ENCODE data around the gene NPFF.

The NPFF gene

GRCh38 chr12:53502983-53503728 lies 4.1 kb downstream of the NPFF start:
- Histone ChIP-seq H3K4me1 (ENCODE audit: control insufficient read depth, insufficient read depth, low read length, poor library complexity, severe bottlenecking) (peaks cover 15% of the 10 kb centered on the region), H3K36me3 (ENCODE audit: control insufficient read depth, insufficient read depth, low read length) (peaks cover 52% of the 10 kb centered on the region), H3K9me3 (ENCODE audit: control insufficient read depth, low read length) (no peaks in the 10 kb centered on the region), H3K4me3 (ENCODE audit: extremely low read depth, insufficient read depth, low read length, poor library complexity, severe bottlenecking) (no peak overlapping the region), H3K27ac (ENCODE audit: low read depth, low read length, severe bottlenecking) (no peak overlapping the region)
- 94 to 97% methylated on average over 5 to 6 of the region's 10 CpGs for WGBS, 2 experiments (ENCODE audit: insufficient coverage in 2 of 2)

DNA sequence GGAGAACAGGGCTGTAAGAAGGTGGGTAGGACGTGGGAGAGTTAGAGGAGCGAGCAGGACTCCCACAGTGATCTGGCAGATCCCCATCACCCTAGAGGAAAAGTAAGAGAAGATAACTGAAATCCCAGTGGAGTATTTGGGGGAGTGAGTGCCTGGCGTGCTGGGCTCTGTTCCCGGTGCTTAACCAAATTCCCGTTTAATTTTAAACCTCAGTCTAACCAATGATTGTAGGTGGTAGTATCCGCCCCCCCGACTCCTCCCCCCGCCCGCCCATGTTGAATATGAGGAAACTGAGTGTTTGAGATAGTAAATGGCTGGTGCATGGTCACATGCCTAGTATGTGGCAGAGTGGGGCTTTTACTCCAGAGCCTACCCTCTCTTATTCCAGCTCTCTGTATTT lies 5.0 kb downstream of the NPFF start:
- H3K36me3 ChIP-seq (ENCODE audit: control insufficient read depth, insufficient read depth, low read length), result peaks cover 48% of the 10 kb centered on the region
- no peaks in the 10 kb centered on the region for H3K9me3 ChIP-seq (ENCODE audit: control insufficient read depth, low read length)
- H3K4me3 ChIP-seq (ENCODE audit: extremely low read depth, insufficient read depth, low read length, poor library complexity, severe bottlenecking), result peak overlapping the region; percentile 60
- peaks cover 15% of the 10 kb centered on the region for H3K4me1 ChIP-seq (ENCODE audit: control insufficient read depth, insufficient read depth, low read length, poor library complexity, severe bottlenecking)
- H3K27ac ChIP-seq (ENCODE audit: low read depth, low read length, severe bottlenecking), result no peak overlapping the region
- WGBS, 2 experiments (ENCODE audit: insufficient coverage in 2 of 2), result 93 to 95% methylated on average over 2 to 4 of the region's 9 CpGs

- peaks cover 15% of the 10 kb centered on the region for H3K4me1 ChIP-seq (ENCODE audit: control insufficient read depth, insufficient read depth, low read length, poor library complexity, severe bottlenecking)
- no peaks in the 10 kb centered on the region for H3K9me3 ChIP-seq (ENCODE audit: control insufficient read depth, low read length)
- H3K36me3 ChIP-seq (ENCODE audit: control insufficient read depth, insufficient read depth, low read length), result peaks cover 44% of the 10 kb centered on the region
- peak overlapping the region; percentile 99 for H3K27ac ChIP-seq (ENCODE audit: low read depth, low read length, severe bottlenecking)
- WGBS, 2 experiments (ENCODE audit: insufficient coverage in 2 of 2), result 80% methylated on average over 10 of the region's 10 CpGs
- H3K4me3 ChIP-seq (ENCODE audit: extremely low read depth, insufficient read depth, low read length, poor library complexity, severe bottlenecking), result peak overlapping the region; percentile 60
Observed at GRCh38 chr12:53501615-53502181, 5.6 kb downstream of the NPFF start.

DNA sequence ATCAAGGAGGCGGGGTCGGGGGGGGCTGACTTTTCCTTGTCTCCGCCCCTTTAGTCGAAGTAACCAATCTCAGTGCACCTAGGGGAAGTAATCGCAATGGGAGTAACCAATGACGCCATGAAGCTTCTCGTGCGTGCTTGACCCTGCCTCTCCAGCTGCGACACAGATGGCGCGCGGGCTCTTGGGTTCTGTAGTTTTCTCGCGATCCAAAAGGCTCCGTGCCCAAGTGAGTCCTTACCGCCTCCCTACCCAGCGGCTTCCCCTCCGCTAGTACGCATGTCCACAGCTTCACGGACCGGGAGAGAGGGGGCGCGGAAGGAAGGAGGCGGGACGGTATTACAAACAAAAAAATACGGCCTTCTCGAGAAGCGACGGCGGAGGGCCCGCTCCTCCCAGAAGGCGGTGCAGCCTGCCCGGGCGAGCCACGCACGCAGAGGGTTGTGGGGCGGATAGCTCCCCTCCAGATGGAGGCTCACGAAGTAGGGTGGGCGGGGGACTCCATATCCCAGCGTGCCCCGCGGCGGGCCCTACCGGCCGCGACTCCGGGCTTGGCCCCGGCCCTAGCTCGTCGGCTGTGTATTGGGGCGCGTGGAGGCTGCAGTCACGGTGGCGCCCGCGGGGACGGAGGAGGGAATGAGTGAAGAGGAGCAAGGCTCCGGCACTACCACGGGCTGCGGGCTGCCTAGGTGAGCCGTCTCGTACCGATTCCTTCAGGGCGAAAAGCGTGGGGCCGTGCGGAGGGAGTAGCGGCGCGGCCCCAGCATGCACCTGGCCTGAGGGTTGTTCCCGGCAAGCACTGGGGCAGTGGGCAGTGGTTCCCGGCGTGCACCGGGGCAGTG lies 6.3 kb downstream of the NPFF start, which contains the start of gene TARBP2:
Gene TARBP2 (plus strand): TSS at position 508 of the 839 bp plus-strand sequence. CDS start 126 bp downstream, at position 634.
- Histone ChIP-seq H3K27ac (ENCODE audit: low read depth, low read length, severe bottlenecking) (peak within 1 kb of the TSS; percentile 99), H3K36me3 (ENCODE audit: control insufficient read depth, insufficient read depth, low read length) (peaks cover 37% of the 10 kb centered on the region), H3K9me3 (ENCODE audit: control insufficient read depth, low read length) (no peaks in the 10 kb centered on the region), H3K4me3 (ENCODE audit: extremely low read depth, insufficient read depth, low read length, poor library complexity, severe bottlenecking) (peak within 1 kb of the TSS; percentile 60), H3K4me1 (ENCODE audit: control insufficient read depth, insufficient read depth, low read length, poor library complexity, severe bottlenecking) (peaks cover 19% of the 10 kb centered on the region)
- 0% methylated on average over 28 to 50 of the region's 74 CpGs for WGBS, 2 experiments (ENCODE audit: insufficient coverage in 2 of 2)

GRCh38 chr12:53500142-53500775 lies 7.0 kb downstream of the NPFF start:
- peak overlapping the region; percentile 60 for H3K4me3 ChIP-seq (ENCODE audit: extremely low read depth, insufficient read depth, low read length, poor library complexity, severe bottlenecking)
- H3K36me3 ChIP-seq (ENCODE audit: control insufficient read depth, insufficient read depth, low read length), result peaks cover 34% of the 10 kb centered on the region
- H3K4me1 ChIP-seq (ENCODE audit: control insufficient read depth, insufficient read depth, low read length, poor library complexity, severe bottlenecking), result peaks cover 24% of the 10 kb centered on the region
- peak overlapping the region; percentile 99 for H3K27ac ChIP-seq (ENCODE audit: low read depth, low read length, severe bottlenecking)
- no peaks in the 10 kb centered on the region for H3K9me3 ChIP-seq (ENCODE audit: control insufficient read depth, low read length)
- 9 to 28% methylated on average over 9 to 14 of the region's 17 CpGs for WGBS, 2 experiments (ENCODE audit: insufficient coverage in 2 of 2)

DNA sequence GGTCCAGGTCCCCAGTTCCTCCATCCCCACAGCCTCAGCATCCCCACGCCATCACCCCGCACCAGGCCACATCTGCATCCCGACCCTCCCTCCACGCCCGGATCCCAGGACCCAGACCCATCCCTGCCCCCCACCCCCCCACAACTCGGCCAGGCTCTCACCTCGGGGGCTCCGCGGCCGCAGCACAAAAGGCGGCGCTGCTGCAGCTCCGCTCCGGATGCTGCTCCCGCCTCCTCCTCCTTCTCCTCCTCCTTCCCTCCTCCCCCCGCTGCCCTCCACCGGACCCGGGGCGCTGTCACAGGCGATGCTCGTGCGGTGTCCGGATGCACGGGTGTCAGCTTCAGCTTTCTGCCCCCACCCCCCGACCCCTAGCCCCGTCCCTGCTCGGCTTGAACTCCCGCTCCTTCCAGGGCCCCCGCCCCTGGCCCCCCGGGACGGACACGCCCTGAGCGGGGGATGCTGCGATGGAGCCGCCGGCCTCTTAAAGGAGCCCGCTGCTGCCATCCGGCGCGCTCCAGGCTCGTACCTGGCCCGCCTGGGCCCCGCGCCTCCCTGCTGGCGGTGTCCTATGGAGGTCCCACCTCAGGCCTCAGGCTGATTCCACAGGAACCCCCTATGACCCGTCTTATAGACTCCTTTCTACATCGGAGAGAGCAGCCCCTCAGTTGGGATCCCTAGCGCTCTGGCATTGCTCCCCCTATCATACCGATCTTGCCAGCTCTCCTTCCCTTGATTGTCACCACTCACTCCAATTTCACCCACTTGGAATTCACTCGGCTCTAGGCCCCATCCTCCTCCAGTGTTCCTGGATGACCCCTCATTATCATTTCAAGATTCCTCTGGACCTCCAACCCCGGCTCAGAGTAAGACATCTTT lies 7.8 kb downstream of the NPFF start, which contains the start of gene MAP3K12:
Gene MAP3K12 (minus strand): TSS at position 193 of the 876 bp plus-strand sequence. CDS start 12,067 bp downstream, outside the sequence.
- WGBS, 2 experiments (ENCODE audit: insufficient coverage in 2 of 2), result 0 to 1% methylated on average over 21 to 34 of the region's 51 CpGs
- peak within 1 kb of the TSS; percentile 60 for H3K4me3 ChIP-seq (ENCODE audit: extremely low read depth, insufficient read depth, low read length, poor library complexity, severe bottlenecking)
- H3K36me3 ChIP-seq (ENCODE audit: control insufficient read depth, insufficient read depth, low read length), result peaks cover 27% of the 10 kb centered on the region
- peaks cover 24% of the 10 kb centered on the region for H3K4me1 ChIP-seq (ENCODE audit: control insufficient read depth, insufficient read depth, low read length, poor library complexity, severe bottlenecking)
- no peaks in the 10 kb centered on the region for H3K9me3 ChIP-seq (ENCODE audit: control insufficient read depth, low read length)
- H3K27ac ChIP-seq (ENCODE audit: low read depth, low read length, severe bottlenecking), result peak within 1 kb of the TSS; percentile 99

GRCh38 chr12:53498235-53498630 lies 9.1 kb downstream of the NPFF start:
- Histone ChIP-seq H3K36me3 (ENCODE audit: control insufficient read depth, insufficient read depth, low read length) (peaks cover 14% of the 10 kb centered on the region), H3K4me3 (ENCODE audit: extremely low read depth, insufficient read depth, low read length, poor library complexity, severe bottlenecking) (peak overlapping the region; percentile 60), H3K4me1 (ENCODE audit: control insufficient read depth, insufficient read depth, low read length, poor library complexity, severe bottlenecking) (peaks cover 36% of the 10 kb centered on the region), H3K27ac (ENCODE audit: low read depth, low read length, severe bottlenecking) (no peak overlapping the region), H3K9me3 (ENCODE audit: control insufficient read depth, low read length) (no peaks in the 10 kb centered on the region)
- WGBS, 2 experiments (ENCODE audit: insufficient coverage in 2 of 2), result 83 to 89% methylated on average over 2 of the region's 2 CpGs

DNA sequence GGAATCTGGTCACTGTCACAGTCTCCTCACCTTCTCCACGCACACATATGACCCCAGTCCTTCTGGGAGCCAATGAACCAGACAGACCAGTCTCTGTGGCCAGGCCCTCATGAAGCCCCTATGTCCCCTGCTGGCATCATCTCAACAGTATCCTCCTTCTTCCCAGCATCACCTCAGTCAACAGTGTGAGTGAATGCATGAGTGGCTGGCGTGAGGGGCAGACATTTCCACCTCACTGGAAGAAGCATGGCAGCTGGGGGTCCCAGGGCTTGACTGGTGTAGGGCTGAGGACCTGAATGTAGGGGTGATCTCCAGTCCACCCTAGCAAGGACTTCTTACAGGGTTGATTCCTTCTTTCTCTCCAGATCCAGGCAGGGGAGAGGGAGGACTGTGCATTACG lies 9.8 kb downstream of the NPFF start:
- no peaks in the 10 kb centered on the region for H3K9me3 ChIP-seq (ENCODE audit: control insufficient read depth, low read length)
- H3K4me3 ChIP-seq (ENCODE audit: extremely low read depth, insufficient read depth, low read length, poor library complexity, severe bottlenecking), result no peak overlapping the region
- H3K36me3 ChIP-seq (ENCODE audit: control insufficient read depth, insufficient read depth, low read length), result peaks cover 9% of the 10 kb centered on the region
- 100% methylated on average over 1 of the region's 3 CpGs for WGBS, 2 experiments (ENCODE audit: insufficient coverage in 2 of 2)
- H3K27ac ChIP-seq (ENCODE audit: low read depth, low read length, severe bottlenecking), result no peak overlapping the region
- H3K4me1 ChIP-seq (ENCODE audit: control insufficient read depth, insufficient read depth, low read length, poor library complexity, severe bottlenecking), result peaks cover 35% of the 10 kb centered on the region

DNA sequence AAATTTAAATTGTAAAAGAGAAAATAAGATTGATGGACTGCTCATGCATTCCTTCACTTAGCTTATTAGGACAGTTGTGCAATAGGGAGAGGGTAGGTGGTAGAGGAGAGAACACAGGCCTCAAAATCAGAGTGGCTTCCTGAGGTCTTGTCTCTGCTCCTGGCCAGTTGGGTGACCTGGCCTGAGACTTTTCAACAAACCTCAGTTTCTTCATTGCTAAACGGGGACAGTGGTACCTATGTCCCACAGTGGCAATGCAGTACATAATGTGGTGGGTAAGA lies 10.6 kb downstream of the NPFF start:
- Histone ChIP-seq H3K4me3 (ENCODE audit: extremely low read depth, insufficient read depth, low read length, poor library complexity, severe bottlenecking) (no peak overlapping the region), H3K9me3 (ENCODE audit: control insufficient read depth, low read length) (no peaks in the 10 kb centered on the region), H3K27ac (ENCODE audit: low read depth, low read length, severe bottlenecking) (no peak overlapping the region), H3K36me3 (ENCODE audit: control insufficient read depth, insufficient read depth, low read length) (peaks cover 9% of the 10 kb centered on the region), H3K4me1 (ENCODE audit: control insufficient read depth, insufficient read depth, low read length, poor library complexity, severe bottlenecking) (peaks cover 33% of the 10 kb centered on the region)
- no CpG with 5 or more reads among the region's 1 CpG for WGBS, 2 experiments (ENCODE audit: insufficient coverage in 2 of 2)
